Limb (tissue), 2 donors: ENCODE data around the gene BFAR.
"Not testable (repeated sequence)": the region's sequence is repeated elsewhere in the genome, so short reads cannot be mapped to it uniquely, and the experiment has no call there.

ENCODE experiments used
- DNase-seq, 2 donors: peaks; one replicate each; pipeline ENCODE4 v3.0.0-alpha.2; 2016; ENCODE audit errors: extremely low spot score in 2 of 2

Gene BFAR

DNA sequence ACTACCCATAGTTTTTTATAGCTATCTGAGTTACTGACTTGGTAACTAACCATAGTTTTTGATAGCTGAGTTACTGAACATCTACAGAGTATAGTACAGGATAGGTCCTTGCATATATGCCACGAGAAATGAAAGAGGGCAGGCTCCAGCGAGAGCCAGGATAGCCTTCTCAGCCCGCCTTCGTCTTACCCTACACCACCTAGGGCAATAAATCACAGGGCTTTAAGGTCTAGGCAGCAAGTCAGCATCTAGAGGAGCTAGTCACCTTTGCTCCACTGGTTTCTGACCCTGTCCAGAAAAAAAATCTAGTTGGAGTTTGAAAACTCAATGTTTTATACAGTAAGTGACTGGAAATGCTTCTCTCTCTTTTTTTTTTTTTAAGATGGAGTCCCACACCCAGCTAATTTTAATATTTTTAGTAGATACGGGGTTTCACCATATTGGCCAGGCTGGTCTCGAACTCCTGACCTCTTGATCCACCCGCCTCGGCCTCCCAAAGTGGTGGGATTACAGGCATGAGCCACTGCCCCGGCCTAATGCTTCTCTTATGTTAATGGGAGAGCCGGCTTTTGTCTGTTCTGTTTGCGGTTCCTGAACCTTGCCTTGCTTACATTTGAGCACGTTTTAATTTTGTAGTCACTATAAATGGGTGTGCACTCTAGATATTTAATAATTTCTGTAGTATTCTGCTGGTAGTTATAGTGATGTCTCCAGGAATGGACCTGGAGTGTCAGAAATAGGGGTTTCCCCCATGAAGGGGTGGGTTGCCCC lies 2.8 kb downstream of the BFAR start:
- DNase-seq, result no peak

DNA sequence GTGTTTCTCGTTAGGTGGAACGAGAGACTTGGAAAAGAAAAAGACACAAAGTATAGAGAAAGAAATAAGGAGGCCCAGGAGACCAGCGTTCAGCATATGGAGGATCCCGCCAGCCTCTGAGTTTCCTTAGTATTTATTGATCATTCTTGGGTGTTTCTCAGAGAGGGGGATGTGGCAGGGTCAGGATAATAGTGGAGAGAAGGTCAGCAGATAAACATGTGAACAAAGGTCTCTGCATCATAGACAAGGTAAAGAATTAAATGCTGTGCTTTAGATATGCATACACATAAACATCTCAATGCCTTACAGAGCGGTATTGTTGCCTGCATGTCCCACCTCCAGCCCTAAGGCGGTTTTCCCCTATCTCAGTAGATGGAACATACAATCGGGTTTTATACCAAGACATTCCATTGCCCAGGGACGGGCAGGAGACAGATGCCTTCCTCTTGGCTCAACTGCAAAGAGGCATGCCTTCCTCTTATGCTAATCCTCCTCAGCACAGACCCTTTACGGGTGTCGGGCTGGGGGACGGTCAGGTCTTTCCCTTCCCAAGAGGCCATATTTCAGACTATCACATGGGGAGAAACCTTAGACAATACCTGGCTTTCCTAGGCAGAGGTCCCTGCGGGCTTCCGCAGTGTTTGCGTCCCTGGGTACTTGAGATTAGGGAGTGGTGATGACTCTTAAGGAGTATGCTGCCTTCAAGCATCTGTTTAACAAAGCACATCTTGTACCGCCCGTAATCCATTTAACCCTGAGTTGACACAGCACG lies 3.6 kb downstream of the BFAR start:
- DNase-seq, result not testable (repeated sequence)

DNA sequence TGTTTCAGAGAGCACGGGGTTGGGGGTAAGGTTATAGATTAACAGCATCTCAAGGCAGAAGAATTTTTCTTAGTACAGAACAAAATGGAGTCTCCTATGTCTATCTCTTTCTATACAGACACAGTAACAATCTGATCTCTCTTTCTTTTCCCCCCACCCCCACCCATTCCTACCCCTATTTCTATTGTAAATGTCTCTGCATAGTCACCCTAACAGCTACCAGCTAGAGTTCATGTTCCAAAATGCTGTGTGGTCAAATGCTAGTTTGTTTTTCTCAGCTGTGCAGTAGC lies 4.1 kb downstream of the BFAR start:
- not testable (repeated sequence) for DNase-seq

DNA sequence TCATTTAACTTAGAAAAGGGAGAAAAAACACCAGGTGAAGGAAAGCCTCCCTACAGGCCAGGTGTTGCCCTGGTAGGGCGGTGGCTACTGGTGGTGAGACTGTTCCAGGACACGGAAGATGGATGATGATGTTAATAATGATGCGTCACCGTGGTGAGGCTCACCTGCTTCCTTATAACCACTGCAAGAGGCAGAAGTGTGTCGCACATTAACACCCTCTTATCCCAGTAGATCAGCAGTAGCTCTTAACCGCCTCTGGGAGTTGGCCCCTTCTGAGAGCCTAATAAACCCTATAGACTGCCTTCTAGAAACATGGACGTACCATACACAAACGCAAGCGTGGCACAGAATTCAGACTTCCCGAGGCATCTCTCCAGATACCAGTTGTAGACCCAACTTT lies 7.8 kb downstream of the BFAR start:
- DNase-seq, result no peak

DNA sequence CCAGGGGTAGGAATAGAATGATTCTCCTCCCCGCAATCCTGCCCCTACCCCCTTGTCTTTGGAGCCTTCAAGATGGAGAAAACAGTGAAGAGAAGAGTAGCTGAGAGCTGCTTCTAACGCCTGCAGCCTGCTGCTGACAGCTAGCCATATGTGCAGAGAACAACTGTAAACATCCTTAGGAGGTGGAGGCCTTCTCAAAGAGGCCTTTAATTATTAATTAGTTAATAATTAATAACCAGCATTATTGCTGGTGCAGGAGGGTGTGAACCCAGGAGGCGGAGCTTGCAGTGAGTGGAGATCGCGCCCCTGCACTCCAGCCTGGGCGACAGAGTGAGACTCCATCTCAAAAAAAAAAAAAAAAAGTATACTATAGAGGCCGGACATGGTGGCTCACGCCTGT lies 8.5 kb downstream of the BFAR start:
- DNase-seq, result no peak

DNA sequence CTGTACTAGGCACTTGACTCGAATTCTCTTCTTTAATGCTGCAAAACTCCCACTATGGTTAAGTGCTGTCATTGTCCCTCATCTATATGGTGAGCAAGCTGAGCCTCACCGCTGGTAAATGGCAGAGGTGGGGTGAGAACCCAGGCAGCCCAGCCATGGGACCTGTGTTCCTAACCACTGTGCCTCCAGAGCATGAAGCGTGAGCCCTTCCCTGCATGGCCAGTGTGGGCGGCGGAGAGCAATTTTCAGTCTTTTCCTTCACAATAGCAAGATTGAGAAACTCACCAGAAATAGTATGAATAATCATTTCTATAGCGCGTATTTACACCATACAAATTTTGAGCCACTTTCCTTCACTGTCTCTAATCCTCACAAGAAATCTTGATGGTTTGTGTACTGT lies 9.2 kb downstream of the BFAR start:
- DNase-seq, result no peak

DNA sequence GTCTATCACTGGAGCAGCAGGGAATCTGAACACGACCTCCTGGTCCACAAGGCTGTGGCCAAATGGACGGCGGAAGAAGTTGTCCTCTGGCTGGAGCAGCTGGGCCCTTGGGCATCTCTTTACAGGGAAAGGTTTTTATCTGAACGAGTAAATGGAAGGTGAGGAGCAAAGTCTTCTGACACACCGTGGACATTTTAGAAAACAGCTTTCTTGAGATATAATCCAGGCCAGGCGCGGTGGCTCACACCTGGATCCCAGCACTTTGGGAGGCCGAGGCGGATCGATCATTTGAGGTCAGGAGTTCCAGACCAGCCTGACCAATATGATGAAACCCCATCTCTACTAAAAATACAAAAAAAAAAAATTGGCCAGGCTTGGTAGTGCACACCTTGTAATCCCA lies 17.1 kb downstream of the BFAR start:
- no peak for DNase-seq

DNA sequence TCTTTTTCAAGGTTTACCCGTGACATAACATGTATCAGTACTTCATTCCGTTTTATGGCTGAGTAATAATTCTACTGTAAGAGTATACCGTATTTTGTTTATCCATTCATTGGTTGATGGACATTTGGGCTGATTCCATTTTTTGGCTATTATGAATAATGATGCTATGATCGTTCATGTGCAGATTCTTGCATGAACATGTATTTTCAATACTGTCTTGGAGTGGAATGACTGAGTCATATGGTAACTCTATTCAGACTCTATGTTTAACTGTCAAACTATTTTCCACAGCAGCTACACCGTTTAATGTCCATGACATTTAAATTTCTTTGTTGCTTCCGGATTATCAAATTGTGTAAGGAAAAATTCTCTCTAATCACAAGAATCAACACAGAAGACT lies 17.9 kb downstream of the BFAR start:
- no peak for DNase-seq

DNA sequence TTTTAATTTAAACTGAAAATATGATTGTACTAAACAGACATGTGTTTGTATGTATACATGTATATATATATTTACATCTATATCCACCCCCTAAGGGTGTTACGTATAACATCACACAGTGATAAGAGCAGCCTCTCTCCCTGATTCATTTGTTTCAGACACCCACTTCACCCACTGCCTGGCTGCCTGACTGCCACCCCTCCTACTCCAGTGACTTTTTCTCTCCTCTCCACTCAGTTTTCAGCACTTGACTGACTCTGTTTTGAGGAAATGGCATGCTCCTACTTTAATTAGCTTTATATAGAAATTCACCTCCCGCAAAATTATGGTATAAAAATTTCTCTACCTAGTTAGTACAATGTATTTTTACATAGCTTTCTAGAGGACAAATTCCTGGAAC lies 20.0 kb downstream of the BFAR start:
- DNase-seq, result no peak

DNA sequence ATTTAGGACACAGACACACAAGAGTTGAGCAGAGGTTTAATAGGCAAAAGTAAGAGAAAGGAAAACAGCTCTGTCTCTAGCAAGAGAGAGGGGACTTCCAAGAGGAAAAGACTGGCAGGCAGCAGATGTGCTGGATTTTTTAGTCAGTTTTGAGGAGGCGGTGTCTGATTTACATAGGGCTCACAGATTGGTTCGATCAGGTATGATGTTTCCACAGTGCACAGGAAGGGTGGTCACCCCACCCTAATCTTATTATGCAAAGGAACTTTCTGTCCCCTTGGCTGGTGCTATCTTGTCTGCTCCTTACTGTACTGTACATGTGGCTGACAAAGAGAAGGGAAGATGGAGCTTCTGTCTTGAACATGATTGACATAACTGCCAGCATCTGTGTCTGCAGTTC lies 25.3 kb downstream of the BFAR start:
- DNase-seq, result no peak

DNA sequence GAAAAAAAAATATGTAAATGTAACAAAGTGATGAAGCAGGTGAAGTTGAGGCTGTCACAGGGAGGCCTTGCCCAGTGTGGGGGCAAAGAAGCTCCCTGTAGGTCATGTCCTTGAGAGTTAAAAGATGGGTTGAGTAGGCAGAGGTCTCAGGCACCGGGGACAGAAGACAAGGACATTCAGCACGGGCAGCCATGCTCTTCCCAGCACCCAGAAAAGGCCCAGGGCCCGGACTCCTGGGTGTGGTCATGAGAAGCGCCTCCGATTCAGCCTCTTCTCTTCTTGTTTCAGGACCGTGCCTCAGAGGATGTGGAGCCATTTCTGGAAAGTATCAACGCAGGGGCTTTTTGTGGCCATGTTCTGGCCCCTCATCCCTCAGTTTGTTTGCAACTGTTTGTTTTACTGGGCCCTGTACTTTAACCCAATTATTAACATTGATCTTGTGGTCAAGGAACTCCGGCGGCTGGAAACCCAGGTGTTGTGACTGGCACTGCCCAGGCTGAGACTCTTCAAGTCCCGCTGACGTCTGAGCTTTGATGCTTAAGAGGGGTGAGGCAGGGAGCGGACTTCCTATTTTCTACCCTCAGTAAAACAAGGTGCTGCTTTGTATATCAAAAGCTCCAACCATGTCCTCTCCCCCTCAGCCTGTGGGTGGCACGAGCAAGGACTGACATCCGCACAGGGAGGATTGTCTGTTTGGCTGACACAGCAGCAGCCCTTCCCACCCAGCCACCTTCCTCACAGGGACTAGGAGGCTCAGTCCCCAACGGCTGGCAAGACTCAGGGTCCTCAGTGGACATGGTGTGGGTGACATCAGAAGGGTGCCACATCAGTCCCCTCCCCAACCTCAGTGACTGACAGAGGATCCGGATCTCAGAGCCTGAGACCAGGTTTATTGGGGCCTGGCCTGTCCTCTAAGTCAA lies 34.9 kb downstream of the BFAR start:
- DNase-seq, result no peak

DNA sequence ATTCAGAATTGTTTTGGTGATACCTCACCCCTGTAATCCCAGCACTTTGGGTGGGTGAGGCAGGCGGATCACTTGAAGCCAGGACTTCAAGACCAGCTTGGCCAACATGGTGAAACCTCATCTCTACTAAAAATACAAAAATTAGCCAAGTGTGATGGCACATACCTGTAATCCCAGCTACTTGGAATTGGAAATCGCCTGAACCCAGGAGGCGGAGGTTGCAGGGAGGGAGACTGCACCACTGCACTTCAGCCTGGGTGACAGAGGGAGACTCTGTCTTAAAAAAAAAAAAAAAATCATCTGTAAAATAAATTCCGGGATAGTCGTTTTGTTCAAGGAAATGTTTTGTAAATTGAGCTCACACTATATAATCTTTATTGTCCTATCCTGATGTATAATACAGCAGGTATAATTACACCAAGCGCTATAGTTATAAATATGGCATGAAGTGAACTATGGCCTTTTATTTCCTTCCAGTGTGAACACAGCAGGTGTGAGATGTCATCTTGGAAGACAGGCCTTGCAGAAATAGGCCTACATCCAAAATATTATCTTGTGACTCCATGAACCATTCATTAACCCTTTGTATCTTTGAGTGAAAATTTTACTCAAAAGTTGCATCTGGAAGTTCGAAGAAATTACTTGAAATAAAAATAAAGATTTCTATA lies 35.9 kb downstream of the BFAR start:
- DNase-seq, result no peak

DNA sequence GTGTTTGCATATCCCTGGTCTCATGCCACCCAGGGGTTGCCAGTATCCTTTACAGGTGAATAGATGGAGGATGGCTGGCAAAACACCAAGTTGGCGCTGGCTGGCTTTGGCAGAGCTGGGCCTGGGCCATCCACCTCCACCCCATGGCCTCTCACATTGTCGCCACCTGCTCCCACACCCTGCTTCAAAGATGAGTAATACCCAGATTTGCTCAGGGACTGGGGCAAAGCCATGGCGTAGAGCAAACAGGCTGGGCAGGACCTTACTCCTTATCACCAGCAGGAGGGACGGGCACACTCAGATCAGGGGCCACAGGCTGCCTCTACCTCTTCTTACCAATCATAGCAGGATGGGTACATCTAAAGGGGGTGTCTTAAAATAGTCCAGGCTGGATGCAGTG lies 37.0 kb downstream of the BFAR start:
- no peak for DNase-seq

DNA sequence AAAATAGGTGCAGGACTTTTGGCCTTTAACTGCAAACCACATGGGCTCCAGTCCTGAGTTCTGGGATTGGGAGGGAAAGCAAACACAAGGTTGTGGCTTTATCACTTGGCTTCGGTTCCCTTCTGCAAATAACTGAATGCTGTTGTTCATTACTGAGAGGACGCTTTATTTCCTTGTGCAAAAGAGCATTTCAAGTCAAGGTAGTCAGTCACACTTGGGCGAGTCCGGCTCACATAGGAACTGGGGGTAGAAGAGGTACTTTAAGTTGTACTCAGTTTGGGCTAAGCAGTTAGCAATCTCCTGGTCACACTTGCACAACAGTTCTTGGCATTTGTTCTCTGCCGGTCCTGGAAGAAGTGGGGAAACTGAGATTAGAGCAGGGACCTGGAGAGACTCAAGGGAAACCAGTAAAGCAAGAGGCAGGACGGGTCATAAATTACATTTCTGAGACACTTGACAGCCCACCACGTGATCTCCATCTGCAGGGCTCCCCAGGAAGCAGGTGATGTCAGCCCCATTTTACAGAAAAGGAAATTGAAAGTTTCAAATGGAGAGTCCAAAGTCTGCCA lies 39.7 kb downstream of the BFAR start:
- no peak for DNase-seq

DNA sequence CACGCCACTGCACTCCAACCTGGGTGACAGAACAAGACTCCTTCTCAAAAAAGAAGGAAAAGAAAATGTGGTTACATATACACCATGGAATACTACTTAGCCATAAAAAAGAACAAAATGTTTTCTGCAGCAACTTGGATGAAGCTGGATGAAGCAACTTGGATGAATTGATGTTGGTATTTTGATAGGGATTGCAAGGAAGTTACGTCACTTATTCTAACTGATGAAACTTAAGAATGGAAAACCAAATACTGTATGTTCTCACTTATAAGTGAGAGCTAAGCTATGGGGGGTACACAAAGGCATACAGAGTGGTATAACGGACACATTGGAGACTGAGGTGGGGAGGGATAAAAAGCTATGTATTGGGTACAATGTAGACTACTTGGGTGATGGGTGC lies 43.9 kb downstream of the BFAR start:
- no peak for DNase-seq

DNA sequence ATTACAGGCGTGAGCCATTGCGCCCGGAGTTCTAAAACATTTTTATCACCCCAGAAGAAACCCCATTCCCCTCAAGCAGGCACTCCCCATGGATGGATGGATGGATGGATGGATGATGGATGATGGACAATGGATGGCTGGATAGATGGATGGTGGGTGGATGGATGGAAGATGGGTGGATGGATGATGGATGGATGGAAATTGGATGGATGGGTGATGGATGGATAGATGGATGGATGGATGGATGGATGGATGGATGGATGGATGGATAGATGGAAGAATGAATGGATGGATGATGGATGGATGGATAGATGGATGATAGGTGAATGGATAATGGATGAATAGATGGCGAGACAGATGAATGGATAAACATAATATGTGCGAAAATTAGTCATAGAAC lies 44.9 kb downstream of the BFAR start:
- no peak for DNase-seq

DNA sequence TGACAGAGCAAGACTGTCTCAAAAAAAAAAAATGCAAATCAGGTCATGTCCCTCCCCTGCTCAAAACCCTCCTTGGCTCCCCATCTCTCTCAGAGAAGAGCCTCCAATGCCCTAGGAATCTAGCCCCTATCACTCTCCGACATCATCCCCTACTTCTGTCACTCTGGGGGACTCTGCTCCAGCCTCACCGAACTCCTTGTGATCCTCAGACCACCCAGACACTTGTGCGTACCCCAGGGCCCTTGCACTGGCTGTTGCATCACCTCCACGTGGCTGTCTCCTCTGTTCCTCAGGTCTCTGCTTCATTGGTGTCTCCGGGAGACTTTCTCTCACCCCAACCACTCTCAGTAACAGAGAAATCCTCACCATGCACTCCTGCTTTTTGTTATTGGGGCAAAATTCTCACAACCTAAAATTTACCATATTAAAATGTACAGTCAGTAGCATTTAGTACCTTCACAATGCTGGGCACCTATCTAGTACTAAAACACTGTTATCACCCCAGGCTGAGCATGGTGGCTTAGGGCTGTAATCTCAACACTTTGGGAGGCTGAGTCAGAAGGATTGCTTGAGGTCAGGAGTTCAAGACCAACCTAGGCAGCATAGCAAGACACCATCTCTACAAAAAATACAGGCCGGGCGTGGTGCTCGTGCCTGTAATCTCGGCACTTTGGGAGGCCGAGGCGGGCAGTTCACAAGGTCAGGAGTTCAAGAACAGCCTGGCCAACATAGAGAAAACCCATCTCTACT lies 46.2 kb downstream of the BFAR start:
- no peak for DNase-seq

DNA sequence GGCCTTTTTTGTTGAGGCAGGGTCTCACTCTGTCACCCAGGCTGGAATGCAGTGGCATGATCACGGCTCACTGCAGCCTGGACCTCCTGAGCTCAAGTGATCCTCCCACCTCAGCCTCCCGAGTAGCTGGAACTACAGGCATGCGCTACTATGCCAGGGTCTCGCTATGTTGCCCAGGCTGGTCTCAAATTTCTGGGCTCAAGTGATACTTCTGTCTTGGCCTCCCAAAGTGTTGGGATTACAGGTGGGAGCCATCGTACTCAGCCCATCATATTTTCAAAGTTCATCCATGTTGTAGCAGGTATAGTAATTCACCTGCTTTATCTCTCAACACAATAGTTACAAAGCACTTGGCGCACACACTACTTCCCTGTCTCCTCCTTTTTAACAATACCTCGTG lies 47.6 kb downstream of the BFAR start:
- DNase-seq, result not testable (repeated sequence)

DNA sequence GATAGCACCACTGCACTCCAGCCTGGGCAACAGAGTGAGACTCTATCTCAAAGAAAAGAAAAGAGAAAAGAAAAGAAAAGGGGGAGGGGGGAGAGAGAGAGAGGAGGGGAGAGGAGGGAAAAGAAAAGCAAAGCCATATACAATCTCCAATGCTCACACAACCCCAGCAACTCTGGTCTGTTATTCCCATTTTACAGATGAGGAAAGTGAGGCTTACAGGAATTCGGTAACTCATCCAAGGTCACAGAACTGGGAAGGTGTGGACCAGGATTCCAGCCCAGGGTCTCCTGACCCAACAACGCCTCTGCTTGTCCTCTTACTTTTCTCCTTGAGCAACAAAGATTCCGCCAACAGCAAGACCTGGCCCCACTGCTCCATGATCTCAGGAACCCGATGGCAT lies 48.4 kb downstream of the BFAR start:
- no peak for DNase-seq

DNA sequence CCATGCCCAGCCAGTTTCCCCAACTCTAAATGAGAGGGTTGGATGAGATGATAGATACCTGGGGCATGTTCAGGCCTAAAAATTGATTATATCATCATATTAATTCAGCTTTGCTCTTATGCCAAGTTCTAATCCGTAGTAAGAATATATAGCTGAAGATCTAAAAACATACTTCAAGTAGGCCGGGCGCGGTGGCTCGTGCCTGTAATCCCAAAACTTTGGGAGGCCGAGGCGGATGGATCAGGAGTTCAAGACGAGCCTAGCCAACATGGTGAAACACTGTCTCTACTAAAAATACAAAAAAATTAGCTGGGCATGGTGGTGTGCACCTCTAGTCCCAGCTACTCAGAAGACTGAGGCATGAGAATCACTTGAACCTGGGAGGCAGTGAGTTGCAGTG lies 49.4 kb downstream of the BFAR start:
- no peak for DNase-seq
